Progenitor cell of endocrine pancreas (in vitro differentiated cells): ENCODE data around the gene ZMAT3. TPM values are rescaled to one million over a fixed set of nuclear protein-coding genes. Genes with fewer than 3 reads are reported as not detected.

Experiments
- DNase-seq: peaks from one replicate; pipeline ENCODE4 v3.0.0; 2021; ENCODE audit warnings: low spot score; ENCODE audit not compliant: unreplicated experiment
- H3K27ac Mint-ChIP-seq: 2 replicates; pipeline ENCODE4 v1.8.0; 2021; ENCODE audit warnings: mild to moderate bottlenecking, moderate library complexity, mixed read lengths
- H3K27me3 Mint-ChIP-seq: 2 replicates; pipeline ENCODE4 v1.8.0; 2021; ENCODE audit warnings: mixed read lengths
- H3K36me3 Mint-ChIP-seq: 2 replicates; pipeline ENCODE4 v1.8.0; 2022; ENCODE audit warnings: mixed read lengths; ENCODE audit not compliant: insufficient read depth
- H3K4me1 Mint-ChIP-seq: 2 replicates; pipeline ENCODE4 v1.8.0; 2021; ENCODE audit warnings: low read depth, mixed read lengths
- H3K4me3 Mint-ChIP-seq: 2 replicates; pipeline ENCODE4 v1.8.0; 2021; ENCODE audit warnings: low read depth, mild to moderate bottlenecking, moderate library complexity, mixed read lengths
- H3K9me3 Mint-ChIP-seq: 2 replicates; pipeline ENCODE4 v1.8.0; 2021; ENCODE audit warnings: low read depth, mixed read lengths
- CTCF ChIP-seq: fragments of 200-600 bp; sonication (generic); IDR thresholded peaks from one replicate; pipeline ENCODE4 v1.5.0; 2021; ENCODE audit warnings: antibody characterized with exemption, mild to moderate bottlenecking; ENCODE audit not compliant: unreplicated experiment
- total RNA-seq: library from RNA; stranded (reverse); gene quantifications from 2 replicates; pipeline ENCODE4 v1.2.1, GENCODE V29; 2021

The ZMAT3 gene
- total RNA-seq, 1 donor from 2014 or later, result 13.6 TPM

- Mint-ChIP-seq H3K27ac (no peak overlapping the region), H3K9me3 (peaks cover 44% of the 10 kb centered on the region), H3K4me1 (peaks cover 17% of the 10 kb centered on the region), H3K4me3 (no peak overlapping the region), H3K36me3 (peaks cover 20% of the 10 kb centered on the region), H3K27me3 (no peaks in the 10 kb centered on the region)
- TF ChIP-seq CTCF, result no peak
- DNase-seq, result no peak
Measured at GRCh38 chr3:178989821-178990220, 81.8 kb downstream of the ZMAT3 start.

GRCh38 chr3:178987745-178988144 is 83.9 kb downstream of the ZMAT3 start:
- peaks cover 47% of the 10 kb centered on the region for H3K9me3 Mint-ChIP-seq
- peaks cover 20% of the 10 kb centered on the region for H3K36me3 Mint-ChIP-seq
- peaks cover 2% of the 10 kb centered on the region for H3K4me1 Mint-ChIP-seq
- DNase-seq, result no peak
- no peak overlapping the region for H3K27ac Mint-ChIP-seq
- H3K4me3 Mint-ChIP-seq, result no peak overlapping the region
- H3K27me3 Mint-ChIP-seq, result no peaks in the 10 kb centered on the region
- TF ChIP-seq CTCF, result no peak

GRCh38 chr3:178986456-178986855 is 85.2 kb downstream of the ZMAT3 start:
- H3K27me3 Mint-ChIP-seq, result no peaks in the 10 kb centered on the region
- no peak overlapping the region for H3K4me3 Mint-ChIP-seq
- DNase-seq, result no peak
- no peak for TF ChIP-seq CTCF
- no peaks in the 10 kb centered on the region for H3K4me1 Mint-ChIP-seq
- H3K9me3 Mint-ChIP-seq, result peaks cover 47% of the 10 kb centered on the region
- H3K36me3 Mint-ChIP-seq, result peaks cover 20% of the 10 kb centered on the region
- no peak overlapping the region for H3K27ac Mint-ChIP-seq

GRCh38 chr3:178982137-178982536 is 89.5 kb downstream of the ZMAT3 start:
- Mint-ChIP-seq H3K27me3 (no peaks in the 10 kb centered on the region), H3K4me1 (no peaks in the 10 kb centered on the region), H3K9me3 (peaks cover 27% of the 10 kb centered on the region), H3K4me3 (no peak overlapping the region), H3K27ac (no peak overlapping the region), H3K36me3 (peaks cover 4% of the 10 kb centered on the region)
- no peak for DNase-seq
- TF ChIP-seq CTCF, result no peak

- DNase-seq, result no peak
- TF ChIP-seq CTCF, result no peak
- Mint-ChIP-seq H3K27me3 (no peaks in the 10 kb centered on the region), H3K4me1 (peaks cover 1% of the 10 kb centered on the region), H3K36me3 (no peaks in the 10 kb centered on the region), H3K27ac (no peak overlapping the region), H3K4me3 (no peak overlapping the region), H3K9me3 (peaks cover 9% of the 10 kb centered on the region)
Measured at GRCh38 chr3:178975320-178975719, 96.3 kb downstream of the ZMAT3 start.

GRCh38 chr3:178971614-178972013 is 100.0 kb downstream of the ZMAT3 start:
- TF ChIP-seq CTCF, result no peak
- Mint-ChIP-seq H3K27me3 (no peaks in the 10 kb centered on the region), H3K9me3 (peaks cover 6% of the 10 kb centered on the region), H3K4me1 (peaks cover 10% of the 10 kb centered on the region), H3K4me3 (no peak overlapping the region), H3K36me3 (no peaks in the 10 kb centered on the region), H3K27ac (no peak overlapping the region)
- no peak for DNase-seq
